OCI-LY3 (cell line): ENCODE measurements around the gene TEX14.

ENCODE experiments used
- CTCF ChIP-seq: fragments of 200-600, 300-600 bp; sonication (generic); IDR thresholded peaks from 2 replicates; pipeline ENCODE4 v1.5.1; 2014; ENCODE audit warnings: antibody characterized with exemption, low read length, low read depth
- EZH2phosphoT487 ChIP-seq: fragments of 200-600 bp; shearing (Covaris generic); IDR thresholded peaks from 2 replicates; pipeline ENCODE4 v1.6.1; 2018; ENCODE audit warnings: antibody characterized with exemption, mixed run types, low read depth

DNA sequence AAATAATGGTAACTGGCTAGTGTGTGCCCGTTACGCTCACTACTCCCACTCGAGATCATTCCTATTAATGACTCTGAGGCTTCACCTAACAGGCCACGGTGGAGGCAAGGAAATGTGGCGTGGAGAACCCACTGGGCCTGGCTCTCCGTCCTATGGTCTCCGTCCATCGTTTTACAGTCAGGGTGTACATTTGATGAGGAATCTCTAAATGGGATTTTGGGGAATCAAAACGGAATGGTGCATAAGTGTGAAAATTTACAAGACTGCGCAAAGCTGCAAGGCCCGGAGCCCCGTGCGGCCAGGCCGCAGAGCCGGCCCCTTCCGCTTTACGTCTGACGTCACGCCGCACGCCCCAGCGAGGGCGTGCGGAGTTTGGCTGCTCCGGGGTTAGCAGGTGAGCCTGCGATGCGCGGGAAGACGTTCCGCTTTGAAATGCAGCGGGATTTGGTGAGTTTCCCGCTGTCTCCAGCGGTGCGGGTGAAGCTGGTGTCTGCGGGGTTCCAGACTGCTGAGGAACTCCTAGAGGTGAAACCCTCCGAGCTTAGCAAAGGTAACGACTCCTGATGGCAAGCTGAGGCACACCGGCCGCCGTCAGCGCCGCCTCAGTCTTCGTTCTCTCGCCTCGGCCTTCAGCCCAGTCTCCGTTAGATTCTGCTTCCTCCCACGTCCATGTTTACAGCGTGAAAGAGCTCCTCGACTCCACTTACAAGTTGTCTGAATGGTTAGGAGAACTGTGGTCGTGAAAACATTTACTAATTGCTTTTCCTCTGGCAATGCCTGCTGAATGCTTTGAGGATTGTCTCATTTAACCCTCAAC, 602 bp upstream of the TEX14 start, which contains the start of gene RAD51C:
- TF ChIP-seq CTCF (no peak), EZH2phosphoT487 (no peak)
